GM12874 (cell line): Measurements from ENCODE around the gene CAMP.

Experiments used
- CTCF ChIP-seq: IDR thresholded peaks from 2 replicates; pipeline ENCODE4 v1.5.1; 2011; ENCODE audit warnings: low read depth, mild to moderate bottlenecking, control low read depth, low read length, moderate library complexity; ENCODE audit not compliant: insufficient read depth

CAMP gene

GRCh38 chr3:48199117-48199516, 24.2 kb upstream of the CAMP start:
- no peak for TF ChIP-seq CTCF

- no peak for TF ChIP-seq CTCF
Measured at GRCh38 chr3:48202632-48203031, 20.7 kb upstream of the CAMP start.

- TF ChIP-seq CTCF = no peak
Measured at GRCh38 chr3:48208076-48208475, 15.2 kb upstream of the CAMP start.

GRCh38 chr3:48209445-48209844, 13.8 kb upstream of the CAMP start:
- no peak for TF ChIP-seq CTCF

GRCh38 chr3:48214225-48214624, 9.1 kb upstream of the CAMP start:
- no peak for TF ChIP-seq CTCF

GRCh38 chr3:48215019-48215418, 8.3 kb upstream of the CAMP start:
- TF ChIP-seq CTCF = no peak

GRCh38 chr3:48215466-48215865, 7.8 kb upstream of the CAMP start:
- no peak for TF ChIP-seq CTCF

- TF ChIP-seq CTCF = no peak
Measured at GRCh38 chr3:48215876-48216275, 7.4 kb upstream of the CAMP start.
